Neural cell (in vitro differentiated cells): Measurements from ENCODE around the gene HRH1.

ENCODE experiments used
- CTCF ChIP-seq: fragments of 450-650 bp; IDR thresholded peaks from 2 replicates; pipeline ENCODE4 v1.5.1; 2014; ENCODE audit warnings: antibody characterized with exemption, mild to moderate bottlenecking, moderate library complexity; ENCODE audit not compliant: poor library complexity, severe bottlenecking
- EP300 ChIP-seq: fragments of 450-650 bp; conservative IDR thresholded peaks from 2 replicates; pipeline ENCODE4 v1.6.1; 2014; ENCODE audit warnings: antibody characterized with exemption, mild to moderate bottlenecking, moderate library complexity; ENCODE audit not compliant: poor library complexity, severe bottlenecking
- EZH2 ChIP-seq: fragments of 200-600, 300-800 bp; shearing (Covaris generic), sonication (generic); IDR thresholded peaks from 2 replicates; pipeline ENCODE4 v1.6.1; 2014; ENCODE audit warnings: antibody characterized with exemption, low read length, borderline replicate concordance, mild to moderate bottlenecking; ENCODE audit not compliant: insufficient read depth, poor library complexity, severe bottlenecking
- MXI1 ChIP-seq: fragments of 450-650 bp; conservative IDR thresholded peaks from 2 replicates; pipeline ENCODE4 v1.6.1; 2014; ENCODE audit warnings: antibody characterized with exemption, mild to moderate bottlenecking; ENCODE audit not compliant: poor library complexity, severe bottlenecking
- POLR2AphosphoS5 ChIP-seq: IDR thresholded peaks from 2 replicates; pipeline ENCODE4 v1.6.1; 2012
- RAD21 ChIP-seq: fragments of 450-650 bp; conservative IDR thresholded peaks from 2 replicates; pipeline ENCODE4 v1.6.1; 2014; ENCODE audit warnings: antibody characterized with exemption, mild to moderate bottlenecking, moderate library complexity
- SMC3 ChIP-seq: fragments of 450-650 bp; conservative IDR thresholded peaks from 2 replicates; pipeline ENCODE4 v1.6.1; 2014; ENCODE audit warnings: antibody characterized with exemption, mild to moderate bottlenecking, moderate library complexity; ENCODE audit not compliant: poor library complexity
- TAF1 ChIP-seq: IDR thresholded peaks from 2 replicates; pipeline ENCODE4 v1.6.1; 2012; ENCODE audit warnings: low read depth
- TF ChIP-seq, protein P1 (sequence below): IDR thresholded peaks from 2 replicates; pipeline ENCODE4 v1.6.1; 2012; ENCODE audit warnings: borderline replicate concordance

DNA sequence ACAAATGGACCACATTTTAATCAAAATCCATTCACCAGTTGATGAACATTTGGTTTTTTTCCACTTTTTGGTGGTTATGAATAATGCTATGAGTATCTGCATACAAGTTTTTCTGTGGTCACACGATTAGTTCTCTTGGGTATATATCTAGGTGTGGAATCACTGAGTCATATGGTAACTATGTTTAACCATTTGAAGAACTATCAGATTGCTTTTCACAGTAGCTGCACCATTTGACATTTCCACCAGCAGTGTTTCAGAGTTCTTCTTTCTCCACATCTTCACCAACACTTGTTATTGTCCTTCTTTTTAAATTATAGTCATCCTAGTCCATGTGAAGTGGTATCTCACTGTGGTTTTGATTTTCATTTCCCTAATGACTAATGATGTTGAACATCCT, 84.6 kb downstream of the HRH1 start:
- TF ChIP-seq CTCF = no peak
- TF ChIP-seq EP300 = no peak
- TF ChIP-seq, protein P1, sequence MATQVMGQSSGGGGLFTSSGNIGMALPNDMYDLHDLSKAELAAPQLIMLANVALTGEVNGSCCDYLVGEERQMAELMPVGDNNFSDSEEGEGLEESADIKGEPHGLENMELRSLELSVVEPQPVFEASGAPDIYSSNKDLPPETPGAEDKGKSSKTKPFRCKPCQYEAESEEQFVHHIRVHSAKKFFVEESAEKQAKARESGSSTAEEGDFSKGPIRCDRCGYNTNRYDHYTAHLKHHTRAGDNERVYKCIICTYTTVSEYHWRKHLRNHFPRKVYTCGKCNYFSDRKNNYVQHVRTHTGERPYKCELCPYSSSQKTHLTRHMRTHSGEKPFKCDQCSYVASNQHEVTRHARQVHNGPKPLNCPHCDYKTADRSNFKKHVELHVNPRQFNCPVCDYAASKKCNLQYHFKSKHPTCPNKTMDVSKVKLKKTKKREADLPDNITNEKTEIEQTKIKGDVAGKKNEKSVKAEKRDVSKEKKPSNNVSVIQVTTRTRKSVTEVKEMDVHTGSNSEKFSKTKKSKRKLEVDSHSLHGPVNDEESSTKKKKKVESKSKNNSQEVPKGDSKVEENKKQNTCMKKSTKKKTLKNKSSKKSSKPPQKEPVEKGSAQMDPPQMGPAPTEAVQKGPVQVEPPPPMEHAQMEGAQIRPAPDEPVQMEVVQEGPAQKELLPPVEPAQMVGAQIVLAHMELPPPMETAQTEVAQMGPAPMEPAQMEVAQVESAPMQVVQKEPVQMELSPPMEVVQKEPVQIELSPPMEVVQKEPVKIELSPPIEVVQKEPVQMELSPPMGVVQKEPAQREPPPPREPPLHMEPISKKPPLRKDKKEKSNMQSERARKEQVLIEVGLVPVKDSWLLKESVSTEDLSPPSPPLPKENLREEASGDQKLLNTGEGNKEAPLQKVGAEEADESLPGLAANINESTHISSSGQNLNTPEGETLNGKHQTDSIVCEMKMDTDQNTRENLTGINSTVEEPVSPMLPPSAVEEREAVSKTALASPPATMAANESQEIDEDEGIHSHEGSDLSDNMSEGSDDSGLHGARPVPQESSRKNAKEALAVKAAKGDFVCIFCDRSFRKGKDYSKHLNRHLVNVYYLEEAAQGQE = no peak
- TF ChIP-seq EZH2 = no peak
- TF ChIP-seq TAF1 = no peak
- no peak for TF ChIP-seq POLR2AphosphoS5
- no peak for TF ChIP-seq MXI1
- no peak for TF ChIP-seq SMC3
- no peak for TF ChIP-seq RAD21
